GM19438 (cell line): ENCODE data around the gene RASA3.
"Not testable (repeated sequence)": the region's sequence is repeated elsewhere in the genome, so short reads cannot be mapped to it uniquely, and the experiment has no call there.

Experiments
- ATAC-seq: cut with Tn5 transposase; IDR thresholded peaks from one replicate; pipeline ENCODE4 v1.9.1; 2021; ENCODE audit warnings: low read depth; ENCODE audit not compliant: unreplicated experiment

RASA3 gene

GRCh38 chr13:114157869-114158495, 25.6 kb upstream of the RASA3 start:
- no peak for ATAC-seq

- ATAC-seq = no peak
Observed at GRCh38 chr13:114155926-114156883, 23.8 kb upstream of the RASA3 start.

GRCh38 chr13:114155320-114155719, 22.9 kb upstream of the RASA3 start:
- no peak for ATAC-seq

GRCh38 chr13:114154476-114154875, 22.1 kb upstream of the RASA3 start:
- ATAC-seq = no peak

GRCh38 chr13:114153485-114154080, 21.2 kb upstream of the RASA3 start:
- no peak for ATAC-seq

- no peak for ATAC-seq
Observed at GRCh38 chr13:114152831-114153371, 20.5 kb upstream of the RASA3 start.

GRCh38 chr13:114152285-114152645, 19.8 kb upstream of the RASA3 start:
- ATAC-seq = no peak

- no peak for ATAC-seq
Observed at GRCh38 chr13:114151565-114152284, 19.3 kb upstream of the RASA3 start.

GRCh38 chr13:114151031-114151430, 18.6 kb upstream of the RASA3 start:
- no peak for ATAC-seq

GRCh38 chr13:114149774-114150740, 17.6 kb upstream of the RASA3 start:
- no peak for ATAC-seq

GRCh38 chr13:114148886-114149285, 16.5 kb upstream of the RASA3 start:
- ATAC-seq = not testable (repeated sequence)

- ATAC-seq = peak; percentile 87
Observed at GRCh38 chr13:114148521-114148855, 16.1 kb upstream of the RASA3 start.

- peak; percentile 25 for ATAC-seq
Observed at GRCh38 chr13:114147803-114148520, 15.5 kb upstream of the RASA3 start.

GRCh38 chr13:114146629-114147028, 14.2 kb upstream of the RASA3 start:
- no peak for ATAC-seq

- no peak for ATAC-seq
Observed at GRCh38 chr13:114146173-114146572, 13.8 kb upstream of the RASA3 start.

GRCh38 chr13:114145722-114146121, 13.3 kb upstream of the RASA3 start:
- no peak for ATAC-seq

- no peak for ATAC-seq
Observed at GRCh38 chr13:114145256-114145655, 12.8 kb upstream of the RASA3 start.

- no peak for ATAC-seq
Observed at GRCh38 chr13:114144606-114145244, 12.3 kb upstream of the RASA3 start.
